Progenitor cell of endocrine pancreas (in vitro differentiated cells): ENCODE data around the gene SIDT1. TPM values are rescaled to one million over a fixed set of nuclear protein-coding genes. Genes with fewer than 3 reads are reported as not detected.

Experiments
- DNase-seq: peaks from one replicate; pipeline ENCODE4 v3.0.0; 2021; ENCODE audit warnings: low spot score; ENCODE audit not compliant: unreplicated experiment
- H3K27ac Mint-ChIP-seq: 2 replicates; pipeline ENCODE4 v1.8.0; 2021; ENCODE audit warnings: mild to moderate bottlenecking, moderate library complexity, mixed read lengths
- H3K27me3 Mint-ChIP-seq: 2 replicates; pipeline ENCODE4 v1.8.0; 2021; ENCODE audit warnings: mixed read lengths
- H3K36me3 Mint-ChIP-seq: 2 replicates; pipeline ENCODE4 v1.8.0; 2022; ENCODE audit warnings: mixed read lengths; ENCODE audit not compliant: insufficient read depth
- H3K4me1 Mint-ChIP-seq: 2 replicates; pipeline ENCODE4 v1.8.0; 2021; ENCODE audit warnings: low read depth, mixed read lengths
- H3K4me3 Mint-ChIP-seq: 2 replicates; pipeline ENCODE4 v1.8.0; 2021; ENCODE audit warnings: low read depth, mild to moderate bottlenecking, moderate library complexity, mixed read lengths
- H3K9me3 Mint-ChIP-seq: 2 replicates; pipeline ENCODE4 v1.8.0; 2021; ENCODE audit warnings: low read depth, mixed read lengths
- CTCF ChIP-seq: fragments of 200-600 bp; sonication (generic); IDR thresholded peaks from one replicate; pipeline ENCODE4 v1.5.0; 2021; ENCODE audit warnings: antibody characterized with exemption, mild to moderate bottlenecking; ENCODE audit not compliant: unreplicated experiment
- long read RNA-seq: library from polyadenylated mRNA; unstranded; transcript quantifications from one replicate; pipeline ENCODE4 v2.0.0, GENCODE V29; 2020
- total RNA-seq: library from RNA; stranded (reverse); gene quantifications from 2 replicates; pipeline ENCODE4 v1.2.1, GENCODE V29; 2021

Gene SIDT1
- total RNA-seq: 0.18 TPM in 1 of 2 replicates, not detected in the other
- long read RNA-seq: 0 reads

DNA sequence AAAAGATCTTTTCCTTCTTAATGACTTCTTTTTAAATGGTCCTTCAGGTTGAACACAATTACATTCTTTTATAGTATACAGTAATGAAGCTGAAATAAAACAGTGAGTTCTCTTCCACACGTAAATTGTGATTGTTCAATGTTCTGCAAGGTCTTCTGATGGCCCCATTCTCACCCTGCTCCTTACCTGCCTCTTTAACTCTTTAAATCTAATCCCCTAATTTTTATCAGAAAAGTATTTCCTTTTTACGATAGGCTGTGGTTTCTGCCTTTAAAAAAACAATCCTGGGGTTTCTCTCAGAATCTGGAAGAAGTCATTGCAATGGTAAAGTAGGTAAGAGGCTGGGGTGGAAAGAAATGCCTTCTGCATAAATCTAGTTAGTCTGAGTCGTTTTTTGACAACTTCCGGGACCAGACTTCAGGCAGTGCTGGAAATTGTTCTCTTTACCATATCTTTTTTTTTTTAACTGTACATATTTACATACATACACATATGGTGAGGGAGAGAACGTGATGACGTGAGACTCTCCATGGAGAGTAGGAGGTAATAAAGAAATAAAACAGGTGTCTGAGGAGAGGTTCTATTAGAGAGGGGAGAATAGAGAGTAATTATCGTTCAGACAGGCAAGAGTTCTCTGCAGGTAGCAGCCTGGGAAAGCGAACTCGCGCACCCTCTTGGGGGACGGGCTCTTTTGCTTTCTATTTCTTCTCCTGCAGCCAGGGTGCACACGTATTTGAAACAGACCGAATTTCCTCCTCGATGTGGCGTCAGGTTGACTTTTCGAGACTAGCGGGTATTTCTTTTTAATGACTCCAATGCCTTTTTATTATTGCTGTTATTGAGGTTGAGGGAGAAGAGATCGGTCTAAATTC, at the start of gene SIDT1:
Gene SIDT1 (plus strand): TSS at position 730 of the 872 bp plus-strand sequence. CDS start 467 bp downstream, outside the sequence.
- H3K4me3 Mint-ChIP-seq: peak within 1 kb of the TSS; percentile 76
- H3K4me1 Mint-ChIP-seq: peaks cover 10% of the 10 kb centered on the region
- no peak within 1 kb of the TSS for H3K27ac Mint-ChIP-seq
- no peak for TF ChIP-seq CTCF
- no peak for DNase-seq
- H3K36me3 Mint-ChIP-seq: no peaks in the 10 kb centered on the region
- no peaks in the 10 kb centered on the region for H3K9me3 Mint-ChIP-seq
- peaks cover 89% of the 10 kb centered on the region for H3K27me3 Mint-ChIP-seq

- Mint-ChIP-seq H3K9me3 (peaks cover 14% of the 10 kb centered on the region), H3K36me3 (peaks cover 38% of the 10 kb centered on the region), H3K4me1 (no peaks in the 10 kb centered on the region), H3K4me3 (no peak overlapping the region), H3K27me3 (no peaks in the 10 kb centered on the region), H3K27ac (no peak overlapping the region)
- no peak for TF ChIP-seq CTCF
- DNase-seq: no peak
These were observed 47.2 kb upstream of the SIDT1 start for GRCh38 chr3:113485161-113485609.

GRCh38 chr3:113495035-113495434, 37.3 kb upstream of the SIDT1 start:
- Mint-ChIP-seq H3K4me1 (no peaks in the 10 kb centered on the region), H3K27ac (no peak overlapping the region), H3K27me3 (no peaks in the 10 kb centered on the region), H3K9me3 (no peaks in the 10 kb centered on the region), H3K4me3 (no peak overlapping the region), H3K36me3 (peaks cover 10% of the 10 kb centered on the region)
- TF ChIP-seq CTCF: peak; percentile 54
- DNase-seq: no peak

GRCh38 chr3:113496924-113497323, 35.4 kb upstream of the SIDT1 start:
- H3K27me3 Mint-ChIP-seq: no peaks in the 10 kb centered on the region
- no peak overlapping the region for H3K27ac Mint-ChIP-seq
- H3K4me1 Mint-ChIP-seq: no peaks in the 10 kb centered on the region
- no peak for DNase-seq
- peaks cover 4% of the 10 kb centered on the region for H3K36me3 Mint-ChIP-seq
- no peak overlapping the region for H3K4me3 Mint-ChIP-seq
- TF ChIP-seq CTCF: no peak
- no peaks in the 10 kb centered on the region for H3K9me3 Mint-ChIP-seq

GRCh38 chr3:113498221-113499005, 33.9 kb upstream of the SIDT1 start:
- Mint-ChIP-seq H3K9me3 (no peaks in the 10 kb centered on the region), H3K4me3 (no peak overlapping the region), H3K36me3 (peaks cover 4% of the 10 kb centered on the region), H3K4me1 (no peaks in the 10 kb centered on the region), H3K27me3 (no peaks in the 10 kb centered on the region), H3K27ac (peak overlapping the region; percentile 21)
- TF ChIP-seq CTCF: no peak
- no peak for DNase-seq
